Nasal cavity respiratory epithelium epithelial cell of viscerocranial mucosa (primary cell): ENCODE measurements around the gene CTH. TPM values are rescaled to one million over a fixed set of nuclear protein-coding genes. Genes with fewer than 3 reads are reported as not detected.

Source experiments
- total RNA-seq: library from RNA; depleted of rRNA; stranded (reverse); fragments of >200 nt; gene quantifications from 2 replicates; pipeline ENCODE4 v1.2.3, GENCODE V29; 2014

The CTH gene
- 14.7 and 38.3 TPM in 2 replicates for total RNA-seq

GRCh38 chr1:70410604-70411359, at the start of gene CTH:
Gene CTH (plus strand): TSS chr1:70411268. CDS start chr1:70411416, 148 bp downstream.

Other genes starting within 250 kb of the CTH start
- 18.1 and 22.9 TPM in 2 replicates for gene LRRC40, start 205.7 kb upstream of the CTH start, total RNA-seq
- gene SRSF11, start 189.9 kb upstream of the CTH start, total RNA-seq = 78.6 and 130 TPM in 2 replicates
- 25.3 and 30.8 TPM in 2 replicates for gene ANKRD13C, start 56.5 kb upstream of the CTH start, total RNA-seq